Ureter (tissue), 1 donor: ENCODE results near the gene RTL1. TPM values are rescaled to one million over a fixed set of nuclear protein-coding genes. Genes with fewer than 3 reads are reported as not detected.
A peak's percentile ranks its signal among the peaks of the same experiment; 100 is the strongest.

Experiments used
- DNase-seq: peaks from one replicate; pipeline ENCODE4 v3.0.0-alpha.2; 2020; ENCODE audit warnings: low spot score
- total RNA-seq: library from RNA; stranded (reverse); gene quantifications from one replicate; pipeline ENCODE4 v1.2.4, GENCODE V29; 2023
- donor health status: DM: yes; HTN: yes; CAD: no.

Gene RTL1
- total RNA-seq, 1 donor from 2014 or later, result not detected

GRCh38 chr14:100898935-100899883 lies 4.3 kb downstream of the RTL1 start:
- DNase-seq, result no peak

- no peak for DNase-seq
Observed at GRCh38 chr14:100898465-100898864, 5.1 kb downstream of the RTL1 start.

GRCh38 chr14:100896369-100897060 lies 7.0 kb downstream of the RTL1 start:
- no peak for DNase-seq

- peak; percentile 10 for DNase-seq
Observed at GRCh38 chr14:100895411-100895810, 8.1 kb downstream of the RTL1 start.

GRCh38 chr14:100894416-100894815 lies 9.1 kb downstream of the RTL1 start:
- peak; percentile 17 for DNase-seq

- peak; percentile 20 for DNase-seq
Observed at GRCh38 chr14:100893760-100894159, 9.8 kb downstream of the RTL1 start.

GRCh38 chr14:100893228-100893601 lies 10.3 kb downstream of the RTL1 start:
- DNase-seq, result peak; percentile 2

- no peak for DNase-seq
Observed at GRCh38 chr14:100892496-100893227, 10.9 kb downstream of the RTL1 start.

GRCh38 chr14:100891501-100892445 lies 11.7 kb downstream of the RTL1 start:
- no peak for DNase-seq

GRCh38 chr14:100891051-100891450 lies 12.5 kb downstream of the RTL1 start:
- DNase-seq, result no peak

GRCh38 chr14:100890061-100890850 lies 13.3 kb downstream of the RTL1 start:
- no peak for DNase-seq

GRCh38 chr14:100889641-100890040 lies 13.9 kb downstream of the RTL1 start:
- DNase-seq, result no peak

GRCh38 chr14:100888789-100889315 lies 14.7 kb downstream of the RTL1 start:
- DNase-seq, result no peak

GRCh38 chr14:100887728-100888335 lies 15.7 kb downstream of the RTL1 start:
- no peak for DNase-seq

GRCh38 chr14:100885617-100886016 lies 17.9 kb downstream of the RTL1 start:
- no peak for DNase-seq

GRCh38 chr14:100885196-100885595 lies 18.3 kb downstream of the RTL1 start:
- no peak for DNase-seq

GRCh38 chr14:100884456-100884855 lies 19.1 kb downstream of the RTL1 start:
- no peak for DNase-seq

- DNase-seq, result no peak
Observed at GRCh38 chr14:100883789-100884101, 19.8 kb downstream of the RTL1 start.

- no peak for DNase-seq
Observed at GRCh38 chr14:100882991-100883788, 20.3 kb downstream of the RTL1 start.
